ENCODE results near the gene HSF4. TPM values are rescaled to one million over a fixed set of nuclear protein-coding genes. Genes with fewer than 3 reads are reported as not detected.

HSF4 gene
- total and polyA plus RNA-seq, 2 donors (not counting 3 experiments of a cell fraction or from before 2014, with no cell fraction given): 4.8 to 5.5 TPM

DNA sequence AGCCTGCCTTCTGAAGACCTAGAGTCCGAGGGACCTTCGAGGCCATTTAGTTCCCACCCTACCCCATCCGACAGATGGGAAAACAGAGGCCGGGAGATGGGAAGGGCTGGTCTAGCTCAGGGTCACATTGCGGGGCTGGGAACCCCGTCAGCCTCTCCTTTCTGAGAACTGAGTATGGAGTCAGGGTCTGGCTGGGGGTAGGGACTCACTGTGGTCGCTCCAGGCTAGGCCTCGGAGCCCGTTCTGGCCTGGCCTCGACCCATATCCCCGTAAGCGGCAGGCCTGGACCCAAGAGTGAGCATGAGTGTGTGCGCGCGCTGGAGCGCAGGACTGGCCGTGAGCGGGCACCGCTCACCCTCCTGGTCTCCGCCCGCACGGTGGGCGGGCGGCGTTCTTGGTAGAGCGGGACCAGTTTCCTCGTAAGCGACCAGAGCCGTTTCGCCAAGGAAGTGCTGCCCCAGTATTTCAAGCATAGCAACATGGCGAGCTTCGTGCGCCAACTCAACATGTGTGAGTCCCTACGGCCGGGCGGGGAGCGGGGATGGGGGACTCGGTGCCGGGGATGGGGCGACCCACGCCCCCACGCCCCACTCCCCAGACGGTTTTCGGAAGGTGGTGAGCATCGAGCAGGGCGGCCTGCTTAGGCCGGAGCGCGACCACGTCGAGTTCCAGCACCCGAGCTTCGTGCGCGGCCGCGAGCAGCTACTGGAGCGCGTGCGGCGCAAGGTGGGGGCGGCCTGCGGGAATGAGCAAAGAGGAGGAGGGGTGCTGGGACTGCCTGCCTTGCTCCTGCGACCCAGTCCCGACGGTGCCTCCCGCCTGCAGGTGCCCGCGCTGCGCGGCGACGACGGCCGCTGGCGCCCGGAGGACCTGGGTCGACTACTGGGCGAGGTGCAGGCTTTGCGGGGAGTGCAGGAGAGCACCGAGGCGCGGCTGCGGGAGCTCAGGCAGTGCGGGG is 855 bp downstream of the HSF4 start:
- dilution Hi-C loops (cut with MboI; ENCODE audit: extremely low pct_ligation_motif_present, low sequenced_read_pairs) (no loop called here), intact Hi-C loops (cut with micrococcal nuclease) (no loop called here)
- peaks cover 19% of the 10 kb centered on the region for H3K4me1 ChIP-seq (ENCODE audit: control insufficient read depth, extremely low read depth, insufficient read depth, low read length)
- H3K9me1 ChIP-seq (replicated peaks; ENCODE audit: control insufficient read depth, extremely low read depth, insufficient read depth, low read length): no peaks in the 10 kb centered on the region
- peaks cover 36 to 46% of the 10 kb centered on the region in 2 experiments for H3K27me3 ChIP-seq (ENCODE audit: control insufficient read depth in 2 of 2, insufficient read depth in 2 of 2, low read length in 2 of 2)
- CTCF ChIA-PET: interaction anchor here (1.0 to 3.4 kb wide), 3 partner anchors 8 to 20 kb away, joined by 3 to 23 read pairs (median 6); no protein-coding TSS in a partner anchor
- H3K4me2 ChIP-seq (ENCODE audit: insufficient read depth, low read length): no peak overlapping the region
- no peak overlapping the region for H3K4me3 ChIP-seq (replicated peaks in 1 of 3; ENCODE audit: insufficient read depth in 1 of 3, low read depth in 1 of 3, low read length in 3 of 3)
- H4K20me1 ChIP-seq (replicated peaks; ENCODE audit: control insufficient read depth, extremely low read depth, insufficient read depth, low read length): no peaks in the 10 kb centered on the region
- no peak overlapping the region for H3K9ac ChIP-seq (replicated peaks; ENCODE audit: extremely low read depth, insufficient read depth, low read length)
- POLR2A ChIA-PET: interaction anchor here (0.6 to 0.8 kb wide), 3 partner anchors 64 to 397 kb away, joined by 3 to 5 read pairs (median 4); partner anchors contain the start of gene CTCF
- DNase-seq (ENCODE audit: low read depth, low spot score): no peak
- no peaks in the 10 kb centered on the region for H3K36me3 ChIP-seq (ENCODE audit: control insufficient read depth in 2 of 2, extremely low read depth in 1 of 2, insufficient read depth in 2 of 2, low read length in 2 of 2)
- no TSS peak for BruUV-seq (replicated peaks)
- no peak for FAIRE-seq
- peak; percentile 69 for TF ChIP-seq EZH2 (IDR thresholded peaks at IDR 0.05; ENCODE audit: borderline replicate concordance, low read depth, low read length, severe bottlenecking)
- no peak for TF ChIP-seq JUN (IDR thresholded peaks at IDR 0.05; ENCODE audit: borderline replicate concordance, insufficient read depth, insufficient read length, low read depth)
- H3K9me3 ChIP-seq (replicated peaks; ENCODE audit: control insufficient read depth, insufficient read depth, low read length): no peaks in the 10 kb centered on the region
- H3K79me2 ChIP-seq (ENCODE audit: control insufficient read depth, insufficient read depth, low read length): no peaks in the 10 kb centered on the region
- no peak overlapping the region for H3K27ac ChIP-seq (ENCODE audit: insufficient read depth, low read depth, low read length)
- H2AFZ ChIP-seq (ENCODE audit: low read depth, low read length): no peak overlapping the region

DNA sequence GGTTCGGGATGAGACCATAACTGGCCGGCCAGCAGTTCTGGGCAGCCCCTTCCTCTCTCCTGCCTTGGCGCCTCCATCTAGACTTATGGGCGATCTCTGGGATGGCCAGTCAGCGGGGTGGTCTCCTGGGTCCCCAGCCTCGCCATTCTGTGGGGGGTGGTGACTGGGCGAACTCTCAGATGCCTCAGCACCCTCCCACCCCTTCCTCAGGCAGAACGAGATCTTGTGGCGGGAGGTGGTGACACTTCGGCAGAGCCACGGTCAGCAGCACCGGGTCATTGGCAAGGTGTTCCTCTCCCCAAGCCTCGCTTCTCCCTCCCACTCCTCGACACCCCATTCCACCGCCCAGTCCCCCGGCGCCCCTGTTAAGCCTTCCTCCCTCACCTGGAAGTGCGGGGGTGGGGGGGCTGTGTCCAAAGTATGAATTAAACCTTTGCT is 1.6 kb downstream of the HSF4 start:
- Histone ChIP-seq H3K9me1 (replicated peaks; ENCODE audit: control insufficient read depth, extremely low read depth, insufficient read depth, low read length) (no peaks in the 10 kb centered on the region), H2AFZ (ENCODE audit: low read depth, low read length) (no peak overlapping the region), H3K4me3 (replicated peaks in 1 of 3; ENCODE audit: insufficient read depth in 1 of 3, low read depth in 1 of 3, low read length in 3 of 3) (no peak overlapping the region), H4K20me1 (replicated peaks; ENCODE audit: control insufficient read depth, extremely low read depth, insufficient read depth, low read length) (no peaks in the 10 kb centered on the region), H3K4me1 (ENCODE audit: control insufficient read depth, extremely low read depth, insufficient read depth, low read length) (peaks cover 24% of the 10 kb centered on the region), H3K27ac (ENCODE audit: insufficient read depth, low read depth, low read length) (no peak overlapping the region), H3K4me2 (ENCODE audit: insufficient read depth, low read length) (no peak overlapping the region), H3K9ac (replicated peaks; ENCODE audit: extremely low read depth, insufficient read depth, low read length) (no peak overlapping the region), H3K79me2 (ENCODE audit: control insufficient read depth, insufficient read depth, low read length) (no peaks in the 10 kb centered on the region), H3K36me3 (ENCODE audit: control insufficient read depth in 2 of 2, extremely low read depth in 1 of 2, insufficient read depth in 2 of 2, low read length in 2 of 2) (no peaks in the 10 kb centered on the region), H3K9me3 (replicated peaks; ENCODE audit: control insufficient read depth, insufficient read depth, low read length) (no peaks in the 10 kb centered on the region), H3K27me3 (ENCODE audit: control insufficient read depth in 2 of 2, insufficient read depth in 2 of 2, low read length in 2 of 2) (peaks cover 36 to 46% of the 10 kb centered on the region in 2 experiments)
- DNase-seq (ENCODE audit: low read depth, low spot score) (no peak), FAIRE-seq (no peak)
- CTCF ChIA-PET: interaction anchor here (1.0 to 3.4 kb wide), 3 partner anchors 9 to 19 kb away, joined by 3 to 23 read pairs (median 6); no protein-coding TSS in a partner anchor
- dilution Hi-C loops (cut with MboI; ENCODE audit: extremely low pct_ligation_motif_present, low sequenced_read_pairs) (no loop called here), intact Hi-C loops (cut with micrococcal nuclease) (no loop called here)
- BruUV-seq (replicated peaks): no TSS peak
- TF ChIP-seq EZH2 (IDR thresholded peaks at IDR 0.05; ENCODE audit: borderline replicate concordance, low read depth, low read length, severe bottlenecking) (no peak), GATA2 (IDR thresholded peaks at IDR 0.05; ENCODE audit: insufficient read depth, insufficient read length, low read depth, low read length) (no peak), FOS (IDR thresholded peaks at IDR 0.05; ENCODE audit: borderline replicate concordance, insufficient read depth, low read length) (no peak), POLR2A (IDR thresholded peaks at IDR 0.05; ENCODE audit: low read depth, low read length) (no peak), MAX (IDR thresholded peaks at IDR 0.05; ENCODE audit: insufficient read depth, insufficient read length) (no peak), POLR2AphosphoS5 (IDR thresholded peaks at IDR 0.05; ENCODE audit: insufficient read depth, low read depth, low read length) (no peak)
- POLR2A ChIA-PET: interaction anchor here (0.6 kb wide), 1 partner anchor 355 kb away, joined by 4 read pairs; no protein-coding TSS in a partner anchor

All from endothelial cell of umbilical vein (primary cell).